ENCODE results near the gene LRRC14B.

The LRRC14B gene

GRCh38 chr5:160921-161802 lies 30.1 kb upstream of the LRRC14B start:
- Histone ChIP-seq H3K4me3 (replicated peaks; ENCODE audit: insufficient read depth, low read length) (no peak overlapping the region), H3K27me3 (ENCODE audit: insufficient read depth, poor library complexity, severe bottlenecking) (peaks cover 16% of the 10 kb centered on the region), H3K27ac (replicated peaks) (no peak overlapping the region)
- TF ChIP-seq, protein P1, sequence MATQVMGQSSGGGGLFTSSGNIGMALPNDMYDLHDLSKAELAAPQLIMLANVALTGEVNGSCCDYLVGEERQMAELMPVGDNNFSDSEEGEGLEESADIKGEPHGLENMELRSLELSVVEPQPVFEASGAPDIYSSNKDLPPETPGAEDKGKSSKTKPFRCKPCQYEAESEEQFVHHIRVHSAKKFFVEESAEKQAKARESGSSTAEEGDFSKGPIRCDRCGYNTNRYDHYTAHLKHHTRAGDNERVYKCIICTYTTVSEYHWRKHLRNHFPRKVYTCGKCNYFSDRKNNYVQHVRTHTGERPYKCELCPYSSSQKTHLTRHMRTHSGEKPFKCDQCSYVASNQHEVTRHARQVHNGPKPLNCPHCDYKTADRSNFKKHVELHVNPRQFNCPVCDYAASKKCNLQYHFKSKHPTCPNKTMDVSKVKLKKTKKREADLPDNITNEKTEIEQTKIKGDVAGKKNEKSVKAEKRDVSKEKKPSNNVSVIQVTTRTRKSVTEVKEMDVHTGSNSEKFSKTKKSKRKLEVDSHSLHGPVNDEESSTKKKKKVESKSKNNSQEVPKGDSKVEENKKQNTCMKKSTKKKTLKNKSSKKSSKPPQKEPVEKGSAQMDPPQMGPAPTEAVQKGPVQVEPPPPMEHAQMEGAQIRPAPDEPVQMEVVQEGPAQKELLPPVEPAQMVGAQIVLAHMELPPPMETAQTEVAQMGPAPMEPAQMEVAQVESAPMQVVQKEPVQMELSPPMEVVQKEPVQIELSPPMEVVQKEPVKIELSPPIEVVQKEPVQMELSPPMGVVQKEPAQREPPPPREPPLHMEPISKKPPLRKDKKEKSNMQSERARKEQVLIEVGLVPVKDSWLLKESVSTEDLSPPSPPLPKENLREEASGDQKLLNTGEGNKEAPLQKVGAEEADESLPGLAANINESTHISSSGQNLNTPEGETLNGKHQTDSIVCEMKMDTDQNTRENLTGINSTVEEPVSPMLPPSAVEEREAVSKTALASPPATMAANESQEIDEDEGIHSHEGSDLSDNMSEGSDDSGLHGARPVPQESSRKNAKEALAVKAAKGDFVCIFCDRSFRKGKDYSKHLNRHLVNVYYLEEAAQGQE (IDR thresholded peaks at IDR 0.05; ENCODE audit: insufficient replicate concordance, low read depth): no peak
- TF ChIP-seq, protein P2, sequence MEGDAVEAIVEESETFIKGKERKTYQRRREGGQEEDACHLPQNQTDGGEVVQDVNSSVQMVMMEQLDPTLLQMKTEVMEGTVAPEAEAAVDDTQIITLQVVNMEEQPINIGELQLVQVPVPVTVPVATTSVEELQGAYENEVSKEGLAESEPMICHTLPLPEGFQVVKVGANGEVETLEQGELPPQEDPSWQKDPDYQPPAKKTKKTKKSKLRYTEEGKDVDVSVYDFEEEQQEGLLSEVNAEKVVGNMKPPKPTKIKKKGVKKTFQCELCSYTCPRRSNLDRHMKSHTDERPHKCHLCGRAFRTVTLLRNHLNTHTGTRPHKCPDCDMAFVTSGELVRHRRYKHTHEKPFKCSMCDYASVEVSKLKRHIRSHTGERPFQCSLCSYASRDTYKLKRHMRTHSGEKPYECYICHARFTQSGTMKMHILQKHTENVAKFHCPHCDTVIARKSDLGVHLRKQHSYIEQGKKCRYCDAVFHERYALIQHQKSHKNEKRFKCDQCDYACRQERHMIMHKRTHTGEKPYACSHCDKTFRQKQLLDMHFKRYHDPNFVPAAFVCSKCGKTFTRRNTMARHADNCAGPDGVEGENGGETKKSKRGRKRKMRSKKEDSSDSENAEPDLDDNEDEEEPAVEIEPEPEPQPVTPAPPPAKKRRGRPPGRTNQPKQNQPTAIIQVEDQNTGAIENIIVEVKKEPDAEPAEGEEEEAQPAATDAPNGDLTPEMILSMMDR (IDR thresholded peaks at IDR 0.05; ENCODE audit: insufficient read depth, low read length): no peak
- TF ChIP-seq SPI1 (IDR thresholded peaks at IDR 0.05; ENCODE audit: borderline replicate concordance, low read depth) (no peak), POLR2AphosphoS5 (IDR thresholded peaks at IDR 0.05; ENCODE audit: low read depth) (no peak), GABPA (IDR thresholded peaks at IDR 0.05; ENCODE audit: low read depth) (no peak)
- no peak for DNase-seq (ENCODE audit: low read depth in 1 of 2, low spot score in 1 of 2)

DNA sequence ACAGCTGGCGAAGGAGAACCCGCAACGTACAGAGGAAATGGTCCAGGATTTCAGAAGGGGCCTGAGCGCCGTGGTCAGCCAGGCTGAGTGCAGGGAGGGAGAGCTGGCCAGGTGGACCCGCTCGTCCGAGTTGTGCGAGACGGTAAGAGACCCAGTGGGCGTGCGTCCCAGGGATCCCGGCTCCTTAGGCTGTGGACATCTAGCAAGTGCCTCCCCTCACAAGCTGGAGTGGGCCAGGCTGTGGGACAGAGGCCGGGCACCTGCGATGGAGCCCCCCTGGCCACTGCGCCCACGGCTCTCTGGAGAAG lies 29.5 kb upstream of the LRRC14B start:
- H3K27me3 ChIP-seq (ENCODE audit: insufficient read depth, poor library complexity, severe bottlenecking): peaks cover 16% of the 10 kb centered on the region
- TF ChIP-seq GABPA (IDR thresholded peaks at IDR 0.05; ENCODE audit: low read depth) (no peak), POLR2AphosphoS5 (IDR thresholded peaks at IDR 0.05; ENCODE audit: low read depth) (no peak), SPI1 (IDR thresholded peaks at IDR 0.05; ENCODE audit: borderline replicate concordance, low read depth) (no peak)
- TF ChIP-seq, protein P2 (IDR thresholded peaks at IDR 0.05; ENCODE audit: insufficient read depth, low read length): no peak
- H3K27ac ChIP-seq (replicated peaks): no peak overlapping the region
- no peak for DNase-seq (ENCODE audit: low read depth in 1 of 2, low spot score in 1 of 2)
- no peak overlapping the region for H3K4me3 ChIP-seq (replicated peaks; ENCODE audit: insufficient read depth, low read length)

DNA sequence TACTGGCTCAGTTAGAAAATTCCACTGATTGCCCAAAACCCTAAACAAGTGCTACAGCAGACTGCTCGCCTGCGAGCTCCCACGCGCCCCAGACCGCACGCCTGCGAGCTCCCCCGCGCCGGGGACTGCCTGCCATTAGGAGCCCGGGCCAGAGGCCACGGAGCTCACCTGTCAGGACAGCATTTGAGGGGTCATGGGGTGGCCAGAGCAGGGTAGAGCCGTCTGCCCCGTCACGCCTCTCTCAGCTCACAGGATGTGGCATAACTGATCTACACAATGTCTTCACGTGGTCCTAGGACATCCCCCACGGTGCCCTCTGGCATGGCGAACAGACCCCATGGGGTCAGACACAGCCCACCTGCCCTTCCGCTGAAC lies 29.1 kb upstream of the LRRC14B start:
- Histone ChIP-seq H3K27ac (replicated peaks) (no peak overlapping the region), H3K27me3 (ENCODE audit: insufficient read depth, poor library complexity, severe bottlenecking) (peaks cover 16% of the 10 kb centered on the region), H3K4me3 (replicated peaks; ENCODE audit: insufficient read depth, low read length) (no peak overlapping the region)
- TF ChIP-seq, protein P2 (IDR thresholded peaks at IDR 0.05; ENCODE audit: insufficient read depth, low read length): no peak
- TF ChIP-seq, protein P1 (IDR thresholded peaks at IDR 0.05; ENCODE audit: insufficient replicate concordance, low read depth): no peak
- TF ChIP-seq GABPA (IDR thresholded peaks at IDR 0.05; ENCODE audit: low read depth) (no peak), POLR2AphosphoS5 (IDR thresholded peaks at IDR 0.05; ENCODE audit: low read depth) (no peak), SPI1 (IDR thresholded peaks at IDR 0.05; ENCODE audit: borderline replicate concordance, low read depth) (no peak)
- DNase-seq (ENCODE audit: low read depth in 1 of 2, low spot score in 1 of 2): no peak

Measured in HL-60 (cell line).